GM18909 (cell line): ENCODE data around the gene CCDC120.

ENCODE experiments used
- ATAC-seq: cut with Tn5 transposase; IDR thresholded peaks from one replicate; pipeline ENCODE4 v1.9.1; 2021; ENCODE audit warnings: mild to moderate bottlenecking; ENCODE audit not compliant: unreplicated experiment, poor library complexity

The CCDC120 gene

DNA sequence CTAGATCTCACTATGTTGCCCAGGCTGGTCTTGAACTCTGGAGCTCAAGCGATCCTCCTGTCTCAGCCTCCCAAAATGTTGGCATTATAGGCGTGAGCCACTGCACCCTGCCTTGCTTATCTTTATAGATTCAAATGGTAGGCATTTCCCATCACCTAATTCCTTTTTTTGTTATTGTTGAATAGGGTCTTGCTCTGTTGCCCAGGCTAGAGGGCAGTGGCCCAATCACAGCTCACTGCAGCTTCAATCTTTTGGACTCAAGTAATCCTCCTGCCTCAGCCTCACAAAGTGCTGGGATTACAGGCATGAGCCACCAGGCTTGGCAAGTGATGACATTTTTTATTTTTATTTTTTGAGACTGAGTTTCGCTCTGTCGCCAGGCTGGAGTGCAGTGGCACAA is 37.6 kb downstream of the CCDC120 start:
- ATAC-seq: no peak

DNA sequence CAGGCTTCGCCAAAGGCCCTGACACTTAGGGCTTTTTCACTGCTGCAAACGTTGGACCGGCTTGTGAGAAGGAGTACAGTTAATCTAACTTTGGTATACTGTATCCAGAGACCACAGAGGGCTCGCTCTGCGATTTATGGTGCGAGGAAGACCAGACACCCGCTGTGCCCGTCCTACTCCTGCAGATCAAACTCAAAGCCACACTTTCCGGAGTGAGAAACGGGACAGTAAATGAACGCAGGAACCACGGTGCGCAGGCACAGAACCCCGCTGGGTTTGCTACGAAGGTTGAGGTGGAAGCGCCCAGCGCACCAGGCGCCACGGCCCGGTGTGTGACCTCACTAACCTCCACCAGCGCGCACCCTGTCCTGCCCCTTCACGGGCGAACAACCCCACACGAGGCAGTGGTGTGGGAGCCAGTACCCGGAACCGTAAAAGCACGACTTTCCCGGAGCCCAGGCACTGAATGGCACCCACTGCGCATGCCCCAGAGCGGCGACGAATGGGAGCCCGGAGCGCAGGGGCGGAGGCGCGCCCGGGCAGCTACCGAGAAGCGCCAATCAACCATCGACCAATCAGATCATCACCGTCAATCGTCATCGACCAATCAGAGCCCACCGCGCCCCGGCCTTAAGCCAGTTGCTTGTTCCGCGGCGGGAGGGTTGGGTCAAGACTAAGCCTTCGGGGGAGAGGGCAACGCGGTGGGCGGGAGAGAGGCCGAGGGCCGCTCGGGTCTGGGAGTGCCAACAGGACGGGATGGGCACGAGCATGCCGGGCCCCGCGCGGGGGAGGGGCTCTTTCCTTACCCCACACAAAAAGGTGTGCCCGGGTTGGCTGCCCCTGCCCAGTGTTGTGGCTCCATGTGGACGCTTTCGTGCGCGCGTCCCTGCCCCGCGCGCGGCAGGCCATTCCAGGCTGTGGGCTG is 42.2 kb downstream of the CCDC120 start:
- peak; percentile 94 for ATAC-seq

GRCh38 chrX:49101629-49101984 is 42.8 kb downstream of the CCDC120 start:
- ATAC-seq: no peak

GRCh38 chrX:49102190-49102589 is 43.4 kb downstream of the CCDC120 start:
- no peak for ATAC-seq

- no peak for ATAC-seq
Observed at GRCh38 chrX:49103637-49104036, 44.8 kb downstream of the CCDC120 start.

- no peak for ATAC-seq
Observed at GRCh38 chrX:49106296-49106695, 47.5 kb downstream of the CCDC120 start.

DNA sequence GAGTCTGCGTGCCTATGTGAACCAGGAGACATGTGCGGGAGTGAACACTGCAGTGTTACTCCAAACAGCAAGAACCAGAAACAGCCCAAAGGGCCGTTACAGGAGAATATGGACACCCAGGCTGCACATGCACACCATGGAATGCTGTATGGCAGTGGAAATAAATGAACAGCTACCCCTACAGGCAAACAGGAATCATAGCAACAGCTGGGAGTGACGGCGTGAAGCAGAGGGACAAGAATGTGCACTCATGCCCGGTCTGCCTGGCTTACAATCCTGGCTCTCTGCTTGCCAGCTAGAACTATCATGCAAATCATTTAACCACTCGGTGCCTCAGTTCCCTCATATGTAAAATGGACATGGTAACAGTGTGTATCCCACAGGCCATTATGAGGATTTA is 48.1 kb downstream of the CCDC120 start:
- no peak for ATAC-seq

- no peak for ATAC-seq
Observed at GRCh38 chrX:49108641-49109040, 49.8 kb downstream of the CCDC120 start.

DNA sequence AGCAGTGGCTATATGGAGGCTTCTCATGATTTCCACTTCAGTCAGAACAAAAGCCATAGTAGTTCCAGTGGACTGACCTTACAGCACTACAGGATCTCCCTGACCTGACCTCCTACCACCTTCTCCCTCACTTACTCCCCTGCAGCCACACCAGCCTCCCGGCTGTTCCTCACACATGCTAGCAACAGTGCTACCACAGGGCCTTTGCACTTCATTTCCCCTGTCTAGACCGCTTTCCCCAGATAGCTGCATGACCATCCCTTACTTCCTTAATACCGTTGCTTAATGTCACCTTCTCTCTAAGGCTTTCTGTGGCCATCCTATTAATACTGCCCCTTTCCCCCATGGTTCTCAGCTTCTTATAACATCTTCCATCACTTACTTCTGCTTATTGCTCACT is 51.6 kb downstream of the CCDC120 start:
- ATAC-seq: no peak

DNA sequence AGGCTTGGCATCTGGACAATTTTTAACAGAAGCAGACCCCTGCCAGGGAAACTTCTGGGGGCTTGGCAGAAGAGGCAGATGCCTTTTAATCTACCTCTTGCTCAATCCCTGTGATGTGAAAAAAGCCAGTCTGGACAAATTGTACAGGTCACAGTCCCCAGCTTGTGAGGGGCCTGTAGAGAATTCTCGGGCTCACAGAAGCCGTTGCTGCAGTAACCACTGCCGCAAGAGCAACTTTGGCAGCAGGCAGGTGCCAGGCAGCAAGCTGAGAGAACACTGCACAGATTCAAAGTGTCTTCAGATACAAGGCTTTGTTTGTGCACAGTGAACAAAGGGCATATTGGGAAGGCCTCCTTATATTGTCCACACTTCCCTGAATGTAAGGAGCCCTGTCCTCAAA is 53.0 kb downstream of the CCDC120 start:
- no peak for ATAC-seq

- ATAC-seq: no peak
Observed at GRCh38 chrX:49116076-49116475, 57.3 kb downstream of the CCDC120 start.

- ATAC-seq: no peak
Observed at GRCh38 chrX:49116716-49117115, 57.9 kb downstream of the CCDC120 start.

- no peak for ATAC-seq
Observed at GRCh38 chrX:49117581-49117980, 58.8 kb downstream of the CCDC120 start.
